OCI-LY1 (cell line): Measurements from ENCODE around the gene CC2D1A.

Experiments used
- H2AFZ ChIP-seq: fragments of 200-600 bp; sonication (generic), shearing (Covaris generic); 2 replicates; pipeline ENCODE4 v1.6.0; 2014; ENCODE audit warnings: antibody characterized with exemption, mild to moderate bottlenecking, low read length
- H3F3A ChIP-seq: fragments of 200-600 bp; sonication (generic), shearing (Covaris generic); 2 replicates; pipeline ENCODE4 v1.6.0; 2014; ENCODE audit warnings: mild to moderate bottlenecking, antibody characterized with exemption, low read length, moderate library complexity; ENCODE audit not compliant: insufficient read depth
- H3K27ac ChIP-seq: fragments of 200-600 bp; sonication (generic); 2 replicates; pipeline ENCODE4 v1.5.1; 2014; ENCODE audit warnings: low read length, mixed run types, mild to moderate bottlenecking, low read depth; ENCODE audit not compliant: poor library complexity, severe bottlenecking
- H3K27me3 ChIP-seq: fragments of 200-600 bp; sonication (generic); 2 replicates; pipeline ENCODE4 v1.6.0; 2014; ENCODE audit warnings: antibody characterized with exemption, mild to moderate bottlenecking, low read length, moderate library complexity; ENCODE audit not compliant: insufficient read depth
- H3K36me3 ChIP-seq: fragments of 200-600 bp; sonication (generic); 2 replicates; pipeline ENCODE4 v1.6.1; 2014; ENCODE audit warnings: mild to moderate bottlenecking, antibody characterized with exemption, low read length, moderate library complexity, mixed read lengths; ENCODE audit not compliant: insufficient read depth
- H3K4me1 ChIP-seq: fragments of 200-600 bp; sonication (generic); 2 replicates; pipeline ENCODE4 v1.5.1; 2014; ENCODE audit warnings: mild to moderate bottlenecking, low read length, moderate library complexity; ENCODE audit not compliant: insufficient read depth, severe bottlenecking
- H3K4me2 ChIP-seq: fragments of 200-600 bp; sonication (generic), shearing (Covaris generic); 2 replicates; pipeline ENCODE4 v1.6.1; 2014; ENCODE audit warnings: low read length
- H3K4me3 ChIP-seq: fragments of 200-600 bp; sonication (generic); 2 replicates; pipeline ENCODE4 v1.5.1; 2014; ENCODE audit warnings: low read length, low read depth, mild to moderate bottlenecking, mixed read lengths; ENCODE audit not compliant: poor library complexity, severe bottlenecking
- H3K79me2 ChIP-seq: fragments of 200-600 bp; shearing (Covaris generic); 2 replicates; pipeline ENCODE4 v1.6.1; 2016; ENCODE audit warnings: mixed run types, low read length, mixed read lengths; ENCODE audit not compliant: insufficient read depth
- H3K9ac ChIP-seq: fragments of 200-600 bp; sonication (generic), shearing (Covaris generic); 2 replicates; pipeline ENCODE4 v1.6.1; 2014; ENCODE audit warnings: mild to moderate bottlenecking, low read length, mixed read lengths
- H3K9me2 ChIP-seq: fragments of 200-600 bp; sonication (generic), shearing (Covaris generic); 2 replicates; pipeline ENCODE4 v1.6.1; 2014; ENCODE audit warnings: low read depth, mild to moderate bottlenecking, low read length, mixed read lengths
- H3K9me3 ChIP-seq: fragments of 200-600 bp; shearing (Covaris generic); 2 replicates; pipeline ENCODE4 v1.6.1; 2014; ENCODE audit warnings: low read length, mixed read lengths
- H4K20me1 ChIP-seq: fragments of 200-600 bp; sonication (generic), shearing (Covaris generic); 2 replicates; pipeline ENCODE4 v1.6.0; 2016; ENCODE audit warnings: mild to moderate bottlenecking, low read length; ENCODE audit not compliant: insufficient read depth
- CTCF ChIP-seq: fragments of 200-600 bp; sonication (generic), shearing (Covaris generic); IDR thresholded peaks from 2 replicates; pipeline ENCODE4 v1.5.1; 2017; ENCODE audit warnings: mild to moderate bottlenecking, antibody characterized with exemption, low read length, moderate library complexity, mixed read lengths
- EZH2 ChIP-seq: fragments of 200-600 bp; sonication (generic), shearing (Covaris generic); IDR thresholded peaks from 2 replicates; pipeline ENCODE4 v1.8.0; 2017; ENCODE audit warnings: borderline replicate concordance, mixed run types, mild to moderate bottlenecking, antibody characterized with exemption, low read length, moderate library complexity, mixed read lengths

The CC2D1A gene

DNA sequence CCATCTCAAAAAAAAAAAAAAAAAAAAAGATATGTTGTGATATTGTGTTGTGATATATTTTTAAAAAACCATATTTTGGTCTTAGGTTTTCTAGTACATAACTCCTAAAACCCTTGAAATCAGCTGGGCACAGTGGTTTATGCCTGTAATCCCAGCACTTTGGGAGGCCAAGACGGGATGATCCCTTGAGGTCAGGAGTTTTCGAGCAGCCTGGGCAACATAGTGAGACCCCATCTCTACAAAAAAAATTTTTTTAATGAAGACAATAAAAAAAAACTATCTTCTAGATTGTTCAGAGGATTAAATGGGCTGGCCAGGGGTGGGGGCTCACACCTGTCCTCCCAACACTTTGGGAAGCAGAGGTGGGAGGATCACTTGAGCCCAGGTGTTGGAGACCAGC is 45.0 kb downstream of the CC2D1A start:
- no peak overlapping the region for H3K4me3 ChIP-seq
- H3K36me3 ChIP-seq = peaks cover 16% of the 10 kb centered on the region
- H3K27me3 ChIP-seq = no peaks in the 10 kb centered on the region
- peaks cover 17% of the 10 kb centered on the region for H3K4me1 ChIP-seq
- H3K9ac ChIP-seq = no peak overlapping the region
- no peak overlapping the region for H2AFZ ChIP-seq
- TF ChIP-seq CTCF = no peak
- no peak for TF ChIP-seq EZH2
- H3K9me2 ChIP-seq = no peaks in the 10 kb centered on the region
- H3K9me3 ChIP-seq = no peaks in the 10 kb centered on the region
- no peaks in the 10 kb centered on the region for H3F3A ChIP-seq
- H3K79me2 ChIP-seq = peaks cover 7% of the 10 kb centered on the region
- no peak overlapping the region for H3K27ac ChIP-seq
- H4K20me1 ChIP-seq = no peaks in the 10 kb centered on the region
- no peak overlapping the region for H3K4me2 ChIP-seq

DNA sequence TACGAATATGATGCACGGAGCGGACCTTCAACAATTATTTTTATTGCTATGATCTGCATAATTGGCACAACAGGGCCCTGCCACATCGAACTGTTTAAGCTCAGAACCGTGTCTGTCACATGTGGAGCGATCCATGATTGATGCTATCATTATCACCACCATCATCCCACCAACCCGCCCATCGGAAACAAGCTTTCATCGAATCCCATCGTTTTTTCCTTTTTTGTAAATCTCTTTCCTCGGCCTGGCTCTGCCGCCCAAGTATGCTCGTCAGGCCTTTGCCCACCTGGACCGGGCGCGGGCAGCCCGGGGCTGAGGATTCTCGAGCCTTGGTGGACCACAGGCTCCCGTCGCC is 45.8 kb downstream of the CC2D1A start:
- H3K36me3 ChIP-seq = peaks cover 24% of the 10 kb centered on the region
- H3K4me3 ChIP-seq = peak overlapping the region; percentile 89
- no peaks in the 10 kb centered on the region for H3F3A ChIP-seq
- H3K9me2 ChIP-seq = no peaks in the 10 kb centered on the region
- no peaks in the 10 kb centered on the region for H3K9me3 ChIP-seq
- H2AFZ ChIP-seq = peak overlapping the region; percentile 80
- H3K79me2 ChIP-seq = peaks cover 7% of the 10 kb centered on the region
- H3K4me2 ChIP-seq = peak overlapping the region; percentile 89
- no peak overlapping the region for H3K27ac ChIP-seq
- peaks cover 17% of the 10 kb centered on the region for H3K4me1 ChIP-seq
- H4K20me1 ChIP-seq = no peaks in the 10 kb centered on the region
- no peaks in the 10 kb centered on the region for H3K27me3 ChIP-seq
- H3K9ac ChIP-seq = peak overlapping the region; percentile 34; the same call in 1 of the 2 replicates
- TF ChIP-seq EZH2 (no peak), CTCF (no peak)

- H3K36me3 ChIP-seq = peaks cover 29% of the 10 kb centered on the region
- H3F3A ChIP-seq = no peaks in the 10 kb centered on the region
- peaks cover 7% of the 10 kb centered on the region for H3K79me2 ChIP-seq
- no peak for TF ChIP-seq CTCF
- TF ChIP-seq EZH2 = no peak
- H2AFZ ChIP-seq = peak within 1 kb of the TSS; percentile 80
- H3K4me1 ChIP-seq = peaks cover 17% of the 10 kb centered on the region
- no peak within 1 kb of the TSS for H3K27ac ChIP-seq
- H3K4me3 ChIP-seq = peak within 1 kb of the TSS; percentile 89
- peak within 1 kb of the TSS; percentile 82 for H3K9ac ChIP-seq
- no peaks in the 10 kb centered on the region for H4K20me1 ChIP-seq
- H3K4me2 ChIP-seq = peak within 1 kb of the TSS; percentile 99
- no peaks in the 10 kb centered on the region for H3K9me2 ChIP-seq
- no peaks in the 10 kb centered on the region for H3K27me3 ChIP-seq
- no peaks in the 10 kb centered on the region for H3K9me3 ChIP-seq
These were observed 46.3 kb downstream of the CC2D1A start, which contains the start of gene DCAF15 for GRCh38 chr19:13952154-13952930. Gene DCAF15 (plus strand): TSS chr19:13952509. CDS start chr19:13952513, 4 bp downstream.
